CD4-positive, alpha-beta T cell treated with Interleukin-15 for 1 hour (primary cell): ENCODE data around the gene KCNK7.

Source experiments
- DNase-seq: peaks from one replicate; pipeline ENCODE4 v3.0.0-alpha.2; 2020

KCNK7 gene

GRCh38 chr11:65554057-65554818, 41.4 kb downstream of the KCNK7 start:
- no peak for DNase-seq

GRCh38 chr11:65553301-65554001, 42.1 kb downstream of the KCNK7 start:
- DNase-seq, result peak; percentile 87

DNA sequence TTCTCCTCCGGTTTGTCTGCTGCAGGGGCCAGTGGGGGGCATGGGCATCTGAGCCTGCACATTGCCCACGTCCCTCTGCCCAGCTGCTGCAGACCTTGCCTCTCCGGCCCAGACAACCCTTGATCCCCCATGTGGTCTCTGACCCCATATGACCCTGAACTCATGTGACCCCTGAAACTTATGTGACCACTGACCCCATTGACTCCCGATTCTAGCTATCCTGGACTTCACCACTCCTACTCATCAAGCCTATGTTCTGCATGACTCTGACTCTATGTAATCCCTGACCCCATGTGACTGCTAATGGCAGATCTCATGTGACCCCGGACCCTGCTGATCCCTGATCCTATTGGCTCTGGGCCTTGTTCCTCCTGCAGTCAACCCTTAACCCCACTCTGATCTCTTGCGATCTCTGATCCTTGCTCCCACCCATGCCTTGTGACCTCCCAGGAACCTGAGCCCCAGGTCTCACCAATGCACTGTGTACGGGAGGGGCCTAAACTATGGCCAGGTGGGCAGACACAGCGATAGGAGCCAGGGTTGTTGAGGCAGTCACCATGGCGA, 43.1 kb downstream of the KCNK7 start:
- DNase-seq, result no peak

DNA sequence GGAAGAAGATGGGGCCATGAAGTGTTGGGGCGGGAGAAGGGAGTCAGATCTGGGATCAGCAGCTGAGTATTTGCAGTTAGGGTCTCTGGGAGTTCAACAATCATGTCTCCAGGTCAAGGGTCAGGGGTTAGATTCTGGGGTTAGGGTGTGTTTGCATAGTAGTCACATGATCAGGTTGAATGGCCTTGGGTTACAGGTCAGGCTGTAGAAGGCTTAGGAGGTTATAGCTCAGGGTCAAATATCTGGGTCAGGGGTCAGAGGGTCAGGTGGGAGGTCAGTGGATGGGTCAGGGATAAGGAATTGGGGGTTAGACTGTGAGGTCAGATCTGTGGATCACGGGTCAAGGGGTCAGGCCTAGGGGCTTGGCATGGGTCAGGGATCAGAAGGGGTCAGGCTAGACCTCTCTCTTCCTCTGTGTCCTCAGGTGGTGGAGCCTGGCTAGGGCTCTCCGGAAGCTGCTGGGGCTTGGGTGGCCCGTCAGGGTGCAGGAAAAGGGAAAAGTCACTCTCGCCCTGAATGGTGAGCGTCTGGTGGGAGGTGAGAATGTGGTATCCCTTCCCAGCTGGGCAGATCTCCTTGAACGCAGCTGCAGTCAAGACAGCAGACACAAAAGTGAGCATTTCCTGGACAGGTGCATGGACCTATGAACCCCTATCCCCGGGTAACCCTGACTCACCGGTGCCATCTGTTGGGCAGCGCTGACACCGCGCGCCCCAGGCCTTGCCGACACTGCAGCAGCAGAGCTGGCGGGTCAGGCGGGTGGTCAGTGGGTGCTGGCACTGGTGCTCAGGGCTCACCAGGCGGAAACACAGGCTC, 43.8 kb downstream of the KCNK7 start:
- peak; percentile 74 for DNase-seq

DNA sequence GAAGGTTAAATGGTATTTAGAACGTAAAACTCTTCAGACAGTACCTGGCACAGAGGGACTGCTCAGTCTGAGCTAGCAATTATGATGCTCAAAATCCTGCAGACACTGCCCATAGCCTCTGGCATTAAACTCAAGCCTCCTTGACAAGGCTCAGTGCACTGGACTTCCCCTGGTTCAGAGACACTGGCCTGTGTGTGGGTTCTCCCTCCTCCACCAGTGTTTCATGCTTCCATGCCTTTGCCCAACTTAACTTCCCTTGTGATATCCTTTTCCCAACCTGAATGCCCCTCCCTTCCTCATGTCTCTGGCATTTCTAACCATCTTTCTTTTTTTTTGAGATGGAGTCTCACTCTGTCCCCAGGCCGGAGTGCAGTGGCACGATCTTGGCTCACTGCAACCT, 46.5 kb downstream of the KCNK7 start:
- no peak for DNase-seq

DNA sequence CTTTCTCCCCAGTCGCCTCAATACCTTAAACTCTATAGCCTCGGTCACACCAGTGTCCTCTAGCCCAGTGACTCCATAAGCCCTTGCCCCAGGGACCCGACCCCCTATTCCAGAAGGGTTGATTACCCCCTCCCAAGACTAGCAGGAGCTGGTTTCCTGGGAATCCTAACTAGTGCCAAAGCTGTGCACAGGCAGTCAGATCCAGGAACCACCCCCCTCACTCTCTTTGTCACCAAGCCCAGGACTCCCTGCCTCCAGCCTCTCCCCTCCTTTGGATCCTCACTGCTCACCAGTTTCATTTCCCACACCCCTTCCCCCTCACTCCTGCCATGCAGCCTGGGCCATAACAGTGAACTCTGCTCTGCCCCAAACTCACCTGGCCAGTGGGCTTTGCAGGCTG, 47.2 kb downstream of the KCNK7 start:
- no peak for DNase-seq

DNA sequence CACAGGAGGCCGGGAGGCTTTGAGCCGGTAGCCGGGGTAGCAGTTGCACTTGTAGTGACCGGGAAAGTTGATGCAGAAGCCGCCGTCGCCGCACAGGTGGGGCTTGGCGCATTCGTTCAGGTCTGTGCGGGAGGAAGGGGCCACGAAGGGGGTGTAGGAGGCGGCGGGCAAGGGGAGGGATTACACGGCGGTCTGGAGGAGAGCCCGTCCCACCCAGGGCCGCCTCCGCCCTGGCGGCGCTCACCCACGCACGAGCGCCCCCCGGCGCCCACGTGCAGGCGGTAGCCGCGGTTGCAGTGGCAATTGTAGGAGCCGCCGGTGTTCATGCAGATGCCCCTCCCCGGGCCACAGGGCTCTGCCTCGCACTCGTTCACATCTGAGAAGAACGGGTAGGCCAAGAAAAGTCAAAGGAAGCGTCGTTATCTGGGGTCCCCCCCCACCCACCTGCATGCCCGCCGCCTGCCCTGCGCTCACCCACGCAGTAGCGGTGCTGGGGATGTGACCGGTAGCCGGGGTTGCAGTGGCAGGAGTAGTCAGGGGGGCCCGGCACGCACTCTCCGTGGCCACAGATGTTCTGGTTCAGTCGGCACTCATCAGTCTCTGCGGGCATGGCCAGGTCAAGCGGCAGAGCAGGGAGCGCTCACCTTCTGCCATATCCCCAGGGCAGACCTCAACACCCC, 48.0 kb downstream of the KCNK7 start:
- peak; percentile 49 for DNase-seq

DNA sequence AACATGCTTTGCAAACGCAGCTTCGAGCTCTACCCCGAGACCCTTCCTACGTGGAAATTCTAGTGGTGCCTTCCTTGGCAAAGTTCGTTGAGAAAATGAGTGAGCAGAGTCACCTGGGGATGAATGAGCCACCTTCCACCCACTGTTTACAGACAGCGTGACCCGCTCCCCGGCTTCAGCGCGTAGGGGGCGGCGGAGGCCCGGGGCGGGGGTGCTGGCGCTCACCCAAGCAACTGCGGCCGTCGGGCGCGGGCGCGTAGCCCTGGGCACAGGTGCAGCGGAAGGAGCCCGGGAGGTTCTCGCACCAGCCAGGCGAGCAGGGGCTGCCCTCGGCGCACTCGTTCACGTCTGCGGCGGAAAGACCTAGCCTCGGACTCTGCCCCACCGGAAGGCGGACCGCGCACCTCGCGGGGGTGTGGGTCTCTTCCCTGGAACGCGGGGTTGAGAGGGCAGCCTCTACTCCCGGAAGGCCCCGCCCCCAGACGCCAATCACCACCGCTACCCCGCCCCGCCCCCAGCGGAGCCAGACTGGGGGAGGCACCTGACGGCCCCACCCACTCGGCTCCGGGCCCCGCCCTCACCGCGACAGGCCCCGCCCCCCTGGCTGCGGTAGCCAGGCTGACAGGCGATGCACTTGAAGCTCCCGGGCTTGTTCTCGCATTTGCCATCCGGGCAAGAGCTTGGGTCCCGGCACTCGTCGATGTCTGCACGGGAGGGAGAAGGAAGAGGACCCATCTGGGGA, 49.2 kb downstream of the KCNK7 start:
- DNase-seq, result peak; percentile 98

- no peak for DNase-seq
These were observed 49.8 kb downstream of the KCNK7 start for GRCh38 chr11:65545853-65546216.
